GM18870 (cell line): ENCODE results near the gene PLPPR1.

Source experiments
- ATAC-seq: cut with Tn5 transposase; IDR thresholded peaks from one replicate; pipeline ENCODE4 v1.9.1; 2021; ENCODE audit warnings: moderate library complexity; ENCODE audit not compliant: unreplicated experiment

The PLPPR1 gene

DNA sequence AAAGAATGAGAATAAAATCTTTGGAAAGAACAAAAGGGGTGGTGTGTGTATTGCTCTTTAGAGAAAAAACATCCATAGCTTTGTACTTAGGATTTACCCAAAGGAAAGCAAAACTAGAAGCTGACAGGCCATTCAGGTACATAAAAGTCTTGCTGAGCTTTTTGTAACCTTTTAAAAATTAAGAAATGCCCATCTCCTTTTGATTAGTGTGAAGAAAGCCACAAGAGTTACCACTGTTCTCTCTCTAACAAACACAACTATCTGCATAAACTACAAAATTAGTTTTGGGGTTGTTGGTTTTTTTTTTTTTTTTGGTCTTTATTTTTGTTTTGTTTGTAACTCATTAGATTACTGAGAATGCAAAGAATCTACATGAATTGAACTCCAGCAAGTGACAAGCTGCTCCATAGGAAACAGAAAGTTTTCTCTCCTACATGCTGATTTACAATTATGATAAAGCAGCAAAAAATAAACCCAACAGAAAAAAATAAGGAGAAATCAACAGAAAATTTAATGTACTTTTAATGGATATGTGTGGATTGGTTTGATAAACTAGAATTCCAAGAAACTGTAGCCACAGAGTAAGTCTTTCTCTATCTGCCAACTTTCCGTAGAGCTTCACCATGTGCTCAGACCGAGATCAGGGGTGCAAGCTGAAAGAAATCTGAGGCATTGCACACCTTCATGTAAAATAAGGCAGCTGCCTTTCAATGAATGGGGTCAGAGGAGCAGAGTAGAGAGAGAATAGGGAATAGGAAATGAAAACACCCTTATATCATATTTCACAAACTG, 344.0 kb downstream of the PLPPR1 start:
- no peak for ATAC-seq
